A673 (cell line): Measurements from ENCODE around the gene PHF20.

ENCODE experiments used
- EZH2 ChIP-seq: fragments of 200-600 bp; sonication (generic); IDR thresholded peaks from 2 replicates; pipeline ENCODE4 v1.6.1; 2017; ENCODE audit warnings: borderline replicate concordance, low read depth, mild to moderate bottlenecking, mixed read lengths, antibody characterized with exemption, low read length; ENCODE audit not compliant: poor library complexity, severe bottlenecking
- TF ChIP-seq, protein P1 (sequence below): fragments of 300-800, 200-600 bp; sonication (generic); conservative IDR thresholded peaks from 2 replicates; pipeline ENCODE4 v1.5.1; 2017; ENCODE audit warnings: low read depth, mild to moderate bottlenecking, antibody characterized with exemption, low read length, moderate library complexity, mixed read lengths

- TF ChIP-seq, protein P1, sequence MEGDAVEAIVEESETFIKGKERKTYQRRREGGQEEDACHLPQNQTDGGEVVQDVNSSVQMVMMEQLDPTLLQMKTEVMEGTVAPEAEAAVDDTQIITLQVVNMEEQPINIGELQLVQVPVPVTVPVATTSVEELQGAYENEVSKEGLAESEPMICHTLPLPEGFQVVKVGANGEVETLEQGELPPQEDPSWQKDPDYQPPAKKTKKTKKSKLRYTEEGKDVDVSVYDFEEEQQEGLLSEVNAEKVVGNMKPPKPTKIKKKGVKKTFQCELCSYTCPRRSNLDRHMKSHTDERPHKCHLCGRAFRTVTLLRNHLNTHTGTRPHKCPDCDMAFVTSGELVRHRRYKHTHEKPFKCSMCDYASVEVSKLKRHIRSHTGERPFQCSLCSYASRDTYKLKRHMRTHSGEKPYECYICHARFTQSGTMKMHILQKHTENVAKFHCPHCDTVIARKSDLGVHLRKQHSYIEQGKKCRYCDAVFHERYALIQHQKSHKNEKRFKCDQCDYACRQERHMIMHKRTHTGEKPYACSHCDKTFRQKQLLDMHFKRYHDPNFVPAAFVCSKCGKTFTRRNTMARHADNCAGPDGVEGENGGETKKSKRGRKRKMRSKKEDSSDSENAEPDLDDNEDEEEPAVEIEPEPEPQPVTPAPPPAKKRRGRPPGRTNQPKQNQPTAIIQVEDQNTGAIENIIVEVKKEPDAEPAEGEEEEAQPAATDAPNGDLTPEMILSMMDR, result no peak
- TF ChIP-seq EZH2, result no peak
Measured at GRCh38 chr20:35978041-35978513, 206.3 kb downstream of the PHF20 start.
